Panc1 (cell line): ENCODE measurements around the gene HBG2. TPM values are rescaled to one million over a fixed set of nuclear protein-coding genes. Genes with fewer than 3 reads are reported as not detected.

Experiments
- ATAC-seq: fragments of 200-7000 bp; cut with Tn5 transposase; 2 replicates; pipeline ENCODE4 v1.9.1; 2020; ENCODE audit warnings: mild to moderate bottlenecking, moderate library complexity
- BruUV-seq: library from RNA; stranded (reverse); fragments of 400-500 nt; replicated peaks from 2 replicates; lab custom pipeline; 2021; lab: Mats Ljungman, UMichigan
- CTCF ChIA-PET: fragments of 300-600 bp; sonication (Branson Sonifier 250); formaldehyde crosslinking; loops from one replicate; lab custom pipeline; 2022; ENCODE audit warnings: antibody characterized with exemption; lab: Charles Lee
- POLR2A ChIA-PET: fragments of 300-600 bp; sonication (Branson Sonifier 250); formaldehyde crosslinking; loops from one replicate; lab custom pipeline; 2022; ENCODE audit warnings: antibody characterized with exemption; lab: Charles Lee
- DNase-seq: peaks from one replicate; pipeline ENCODE4 v3.0.0-alpha.2; 2010; ENCODE audit warnings: low read depth, low spot score
- H3K27ac ChIP-seq: 2 replicates; pipeline ENCODE4 v1.5.1; 2011; ENCODE audit warnings: mild to moderate bottlenecking, low read length, inconsistent platforms
- H3K27me3 ChIP-seq: fragments of 200-500 bp; sonication (Bioruptor generic); 2 replicates; pipeline ENCODE4 v1.6.0; 2014; ENCODE audit warnings: low read length, inconsistent platforms; ENCODE audit not compliant: control insufficient read depth, insufficient read depth
- H3K36me3 ChIP-seq: fragments of 200-500 bp; sonication (Bioruptor generic); 2 replicates; pipeline ENCODE4 v1.5.1; 2014; ENCODE audit warnings: inconsistent platforms, mild to moderate bottlenecking, low read length, moderate library complexity; ENCODE audit not compliant: control insufficient read depth, insufficient read depth
- H3K4me1 ChIP-seq: 2 replicates; pipeline ENCODE4 v1.5.1; 2011; ENCODE audit warnings: inconsistent platforms, mild to moderate bottlenecking, low read length, moderate library complexity; ENCODE audit not compliant: control insufficient read depth, insufficient read depth
- H3K4me3 ChIP-seq, 2 experiments: 2 replicates each; pipeline ENCODE4 v1.5.1; 2011 to 2012; ENCODE audit warnings: low read depth in 2 of 2, low read length in 2 of 2, mild to moderate bottlenecking in 2 of 2, inconsistent platforms in 1 of 2, moderate library complexity in 1 of 2
- H3K9me3 ChIP-seq: fragments of 200-500 bp; sonication (Bioruptor generic); 2 replicates; pipeline ENCODE4 v1.5.1; 2014; ENCODE audit warnings: low read depth, mild to moderate bottlenecking, inconsistent platforms, low read length, moderate library complexity; ENCODE audit not compliant: control insufficient read depth, insufficient read depth
- CTCF ChIP-seq: fragments of 450-650 bp; IDR thresholded peaks from 2 replicates; pipeline ENCODE4 v1.5.1; 2017; ENCODE audit warnings: mild to moderate bottlenecking
- POLR2AphosphoS5 ChIP-seq: IDR thresholded peaks from 2 replicates; pipeline ENCODE4 v1.6.1; 2012; ENCODE audit warnings: mild to moderate bottlenecking, low read depth, low read length, moderate library complexity
- REST ChIP-seq, 2 experiments: IDR thresholded peaks; 2 replicates each; pipeline ENCODE4 v1.6.1; 2011 to 2012; ENCODE audit warnings: low read depth in 2 of 2, control low read depth in 1 of 2, low read length in 1 of 2, mild to moderate bottlenecking in 1 of 2, moderate library complexity in 1 of 2; ENCODE audit not compliant: insufficient read depth in 1 of 2
- SIN3A ChIP-seq: IDR thresholded peaks from 2 replicates; pipeline ENCODE4 v1.6.1; 2012; ENCODE audit warnings: low read depth, mild to moderate bottlenecking, low read length, moderate library complexity, borderline replicate concordance; ENCODE audit not compliant: insufficient read depth
- TCF7L2 ChIP-seq: IDR thresholded peaks from 2 replicates; pipeline ENCODE4 v1.6.1; 2011; ENCODE audit warnings: mild to moderate bottlenecking, low read depth, low read length, inconsistent platforms
- in situ Hi-C: cut with HindIII; loops from 2 replicates; pipeline ENCODE4 v1.10.0; 2016; ENCODE audit warnings: low sequenced_read_pairs, low pct_unique_long_range_greater_than_20kb
- intact Hi-C: fragments of 100-400 bp; cut with micrococcal nuclease; formaldehyde crosslinking; loops from one replicate; pipeline ENCODE4 v1.10.0; 2022; ENCODE audit not compliant: unreplicated experiment
- total RNA-seq: library from RNA; stranded (reverse); gene quantifications from one replicate; pipeline ENCODE4 v1.2.1, GENCODE V29; 2021; ENCODE audit not compliant: unreplicated experiment

HBG2 gene
- total RNA-seq, 1 experiment from 2014 or later, result 6.5 TPM

GRCh38 chr11:5228124-5228523 lies 26.5 kb downstream of the HBG2 start:
- H3K4me1 ChIP-seq, result no peaks in the 10 kb centered on the region

GRCh38 chr11:5227681-5228080 lies 26.9 kb downstream of the HBG2 start:
- no peaks in the 10 kb centered on the region for H3K9me3 ChIP-seq
- no peak overlapping the region for H3K27ac ChIP-seq
- BruUV-seq, result no TSS peak
- TF ChIP-seq TCF7L2, result no peak
- TF ChIP-seq POLR2AphosphoS5, result no peak
- no peak for TF ChIP-seq REST (IDR thresholded peaks at IDR 0.05; ENCODE audit: insufficient read depth in 1 of 2, low read depth in 2 of 2, low read length in 1 of 2)
- no peak for TF ChIP-seq SIN3A
- no peak for TF ChIP-seq CTCF
- no peaks in the 10 kb centered on the region for H3K36me3 ChIP-seq
- no peak overlapping the region for H3K4me3 ChIP-seq
- no peak for DNase-seq
- ChIA-PET CTCF (no interaction called here), POLR2A (no interaction called here)
- intact Hi-C loops, result no loop called here
- H3K4me1 ChIP-seq, result no peaks in the 10 kb centered on the region
- in situ Hi-C loops, result no loop called here
- H3K27me3 ChIP-seq, result no peaks in the 10 kb centered on the region
- ATAC-seq, result no peak

More at GRCh38 chr11:5228124-5228523, 26.5 kb downstream of the HBG2 start:
- Histone ChIP-seq H3K27ac (no peak overlapping the region), H3K27me3 (no peaks in the 10 kb centered on the region), H3K4me3 (no peak overlapping the region), H3K9me3 (no peaks in the 10 kb centered on the region), H3K36me3 (no peaks in the 10 kb centered on the region)
- no peak for TF ChIP-seq TCF7L2
- no peak for TF ChIP-seq CTCF
- no peak for TF ChIP-seq SIN3A
- no peak for TF ChIP-seq REST (IDR thresholded peaks at IDR 0.05; ENCODE audit: insufficient read depth in 1 of 2, low read depth in 2 of 2, low read length in 1 of 2)
- TF ChIP-seq POLR2AphosphoS5, result no peak
- ChIA-PET POLR2A (no interaction called here), CTCF (no interaction called here)
- no TSS peak for BruUV-seq
- DNase-seq (no peak), ATAC-seq (no peak)
- in situ Hi-C loops (no loop called here), intact Hi-C loops (no loop called here)
